Spleen (tissue), 11 donors: Measurements from ENCODE around the gene NDUFS7. TPM values are rescaled to one million over a fixed set of nuclear protein-coding genes. Genes with fewer than 3 reads are reported as not detected.

ENCODE experiments used
- DNase-seq: peaks from one replicate; pipeline ENCODE4 v3.0.0-alpha.2; 2020
- H3K27ac ChIP-seq, 8 donors: fragments of 200-600 bp; sonication (generic) in 7 of 8; 1 replicate in 4 of 8; 2 replicates in 4 of 8; pipeline versions ENCODE4 v1.5.0 to v1.8.0; 2016 to 2021; ENCODE audit warnings: inconsistent platforms in 4 of 8, mild to moderate bottlenecking in 4 of 8, moderate library complexity in 1 of 8
- H3K27me3 ChIP-seq, 7 donors: fragments of 200-600 bp; sonication (generic) in 6 of 7; replicated peaks in 1 of 7; 1 replicate in 4 of 7; 2 replicates in 3 of 7; pipeline versions ENCODE4 v1.5.0 to v1.8.0; 2016 to 2021; ENCODE audit warnings: inconsistent platforms in 3 of 7, mild to moderate bottlenecking in 1 of 7
- H3K36me3 ChIP-seq, 6 donors: fragments of 200-600 bp; sonication (generic) in 5 of 6; 1 replicate in 4 of 6; 2 replicates in 2 of 6; pipeline versions ENCODE4 v1.5.0 to v1.8.0; 2016 to 2021; ENCODE audit warnings: inconsistent platforms in 2 of 6
- H3K4me1 ChIP-seq, 6 donors: fragments of 200-600 bp; sonication (generic) in 5 of 6; 1 replicate in 3 of 6; 2 replicates in 3 of 6; pipeline versions ENCODE4 v1.5.0 to v1.8.0; 2016 to 2021; ENCODE audit warnings: inconsistent platforms in 3 of 6
- H3K4me3 ChIP-seq, 8 donors: fragments of 200-600 bp; sonication (generic) in 7 of 8; 1 replicate in 4 of 8; 2 replicates in 4 of 8; pipeline versions ENCODE4 v1.5.0 to v1.8.0; 2016 to 2021; ENCODE audit warnings: inconsistent platforms in 4 of 8, mild to moderate bottlenecking in 4 of 8, moderate library complexity in 2 of 8
- H3K9me3 ChIP-seq, 8 donors: fragments of 200-600 bp; sonication (generic) in 7 of 8; 1 replicate in 4 of 8; 2 replicates in 4 of 8; pipeline versions ENCODE4 v1.5.0 to v1.8.0; 2016 to 2021; ENCODE audit warnings: inconsistent platforms in 4 of 8
- CTCF ChIP-seq, 11 experiments: fragments of 200-600 bp in 7 of 11; fragments of 450-650 bp in 4 of 11; sonication (generic) in 4 of 11; IDR thresholded peaks in 8 of 11; conservative IDR thresholded peaks in 3 of 11; 1 replicate in 7 of 11; 2 replicates in 4 of 11; pipeline versions ENCODE4 v1.4.0 to v1.8.0; 2016 to 2021; ENCODE audit warnings: antibody characterized with exemption in 11 of 11, inconsistent platforms in 4 of 11, mild to moderate bottlenecking in 1 of 11
- POLR2A ChIP-seq, 3 donors: fragments of 450-650 bp; IDR thresholded peaks; one replicate each; pipeline ENCODE4 v1.5.1; 2017; ENCODE audit warnings: antibody characterized with exemption in 3 of 3, mild to moderate bottlenecking in 1 of 3
- POLR2AphosphoS5 ChIP-seq, 3 donors: sonication (generic); formaldehyde crosslinking; IDR thresholded peaks; one replicate each; pipeline ENCODE4 v1.5.1; 2017; ENCODE audit warnings: antibody characterized with exemption in 3 of 3
- WGBS, 5 donors: extraction: QIAGEN DNeasy Blood & Tissue Kit in 3 of 5; methylation state at CpG; one replicate each; pipeline versions ENCODE4 v1.1.5 to v1.1.7; 2013 to 2018; 5-methylcytosine and 5-hydroxymethylcytosine counted together
- intact Hi-C: fragments of 100-400 bp; cut with DNase I; formaldehyde crosslinking; loops from one replicate; pipeline ENCODE4 v1.15.0; 2023; ENCODE audit warnings: low total_unique reads
- polyA plus RNA-seq, 3 donors: library from polyadenylated mRNA; stranded (reverse); fragments of 200-250 nt; gene quantifications; one replicate each; pipeline ENCODE4 v1.2.1, GENCODE V29; 2013
- total RNA-seq, 7 donors: library from RNA; depleted of rRNA in 3 of 7; stranded (reverse); fragments of >200 nt in 3 of 7; fragmentation: NEBNext Ultra II Directional in 4 of 7; extraction: Animal tissue kit (Norgen Biotek cat#: 25700) in 4 of 7; gene quantifications; one replicate each; pipeline versions ENCODE4 v1.1.0 to v1.2.1, GENCODE V29; 2016 to 2021
- donor health status: healthy with polysubstance abuse.
- donor health status: DM: no; HTN: no; CAD: no; lungs with moderate emphysema.
- donor health status: DM: no; HTN: no; CAD: no.
- donor health status: Bipolar disorder and iron deficiency.
- donor health status: healthy.
- donor health status: DM: no; HTN: no; CAD: no.
- donor health status: DM: yes; HTN: yes; CAD: no.

The NDUFS7 gene
- total and polyA plus RNA-seq, 10 donors, result 64.0 to 133 (median 81.6) TPM

- no peak for DNase-seq
- H3K4me3 ChIP-seq, result peak overlapping the region; percentile 77 to 99 (median 96)
- 26 to 29% (median 27%) methylated on average over 16 to 17 of the region's 17 CpGs for WGBS, 5 donors
- H3K27me3 ChIP-seq, result no peaks in the 10 kb centered on the region
- TF ChIP-seq POLR2AphosphoS5 (IDR thresholded peaks at IDR 0.05), result no peak
- no peak for TF ChIP-seq POLR2A (IDR thresholded peaks at IDR 0.05)
- no peak for TF ChIP-seq CTCF (IDR thresholded peaks at IDR 0.05 in 8 of 11, conservative IDR thresholded peaks at IDR 0.05 in 3 of 11)
- intact Hi-C loops, result no loop called here
- H3K27ac ChIP-seq, result peak overlapping the region in 6 of 8 donors; percentile 87 to 97 (median 91)
- H3K9me3 ChIP-seq, result no peaks in the 10 kb centered on the region
- H3K36me3 ChIP-seq, result peaks cover 0 to 40% (median 18%) of the 10 kb centered on the region in 6 donors
- H3K4me1 ChIP-seq, result peaks cover 9 to 79% (median 42%) of the 10 kb centered on the region in 6 donors
These were observed 887 bp downstream of the NDUFS7 start for GRCh38 chr19:1384478-1385110.

- TF ChIP-seq POLR2A (IDR thresholded peaks at IDR 0.05), result no peak
- no peak for TF ChIP-seq CTCF (IDR thresholded peaks at IDR 0.05 in 8 of 11, conservative IDR thresholded peaks at IDR 0.05 in 3 of 11)
- no peak for TF ChIP-seq POLR2AphosphoS5 (IDR thresholded peaks at IDR 0.05)
- peaks cover 0 to 53% (median 29%) of the 10 kb centered on the region in 6 donors for H3K36me3 ChIP-seq
- H3K27me3 ChIP-seq, result no peaks in the 10 kb centered on the region
- H3K9me3 ChIP-seq, result no peaks in the 10 kb centered on the region
- intact Hi-C loops, result no loop called here
- H3K4me1 ChIP-seq, result peaks cover 9 to 69% (median 42%) of the 10 kb centered on the region in 6 donors
- 90 to 100% (median 94%) methylated on average over 3 of the region's 3 CpGs for WGBS, 5 donors
- H3K4me3 ChIP-seq, result no peak overlapping the region
- DNase-seq, result no peak
- no peak overlapping the region for H3K27ac ChIP-seq
These were observed 2.1 kb downstream of the NDUFS7 start for GRCh38 chr19:1385816-1386215.

GRCh38 chr19:1386945-1387683, 3.4 kb downstream of the NDUFS7 start:
- no peak for TF ChIP-seq POLR2A (IDR thresholded peaks at IDR 0.05)
- TF ChIP-seq CTCF (IDR thresholded peaks at IDR 0.05 in 8 of 11, conservative IDR thresholded peaks at IDR 0.05 in 3 of 11), result no peak
- TF ChIP-seq POLR2AphosphoS5 (IDR thresholded peaks at IDR 0.05), result no peak
- Histone ChIP-seq H3K9me3 (no peaks in the 10 kb centered on the region), H3K27ac (no peak overlapping the region), H3K4me1 (peaks cover 9 to 56% (median 35%) of the 10 kb centered on the region in 6 donors), H3K4me3 (no peak overlapping the region), H3K27me3 (no peaks in the 10 kb centered on the region), H3K36me3 (peaks cover 0 to 66% (median 42%) of the 10 kb centered on the region in 6 donors)
- no peak for DNase-seq
- intact Hi-C loops, result no loop called here
- WGBS, 5 donors, result 89 to 95% (median 93%) methylated on average over 23 to 39 of the region's 39 CpGs
